Left renal pelvis (tissue), 4 donors: ENCODE measurements around the gene HEATR3. TPM values are rescaled to one million over a fixed set of nuclear protein-coding genes. Genes with fewer than 3 reads are reported as not detected.

Experiments used
- DNase-seq, 4 donors: peaks; one replicate each; pipeline ENCODE4 v3.0.0-alpha.2; 2013; ENCODE audit warnings: low read depth in 4 of 4, low spot score in 3 of 4
- polyA plus RNA-seq, 4 donors: library from polyadenylated mRNA; unstranded; fragments of 120-200 nt; gene quantifications; one replicate each; pipeline ENCODE4 v1.2.1, GENCODE V29; 2013; ENCODE audit not compliant: insufficient read length in 4 of 4

The HEATR3 gene
- polyA plus RNA-seq, 4 donors = 17.2 to 21.7 (median 19.1) TPM

- no peak for DNase-seq
Observed at GRCh38 chr16:50056226-50056625, 9.5 kb upstream of the HEATR3 start.

- DNase-seq = no peak
Observed at GRCh38 chr16:50058091-50058771, 7.5 kb upstream of the HEATR3 start.

GRCh38 chr16:50059111-50059510 lies 6.7 kb upstream of the HEATR3 start:
- no peak for DNase-seq

GRCh38 chr16:50059669-50060068 lies 6.1 kb upstream of the HEATR3 start:
- no peak for DNase-seq

GRCh38 chr16:50061326-50061725 lies 4.4 kb upstream of the HEATR3 start:
- DNase-seq = no peak

GRCh38 chr16:50065241-50065623 lies 538 bp upstream of the HEATR3 start:
- no peak for DNase-seq

GRCh38 chr16:50066482-50067289 lies 916 bp downstream of the HEATR3 start:
- no peak for DNase-seq

GRCh38 chr16:50067290-50067853 lies 1.6 kb downstream of the HEATR3 start:
- no peak for DNase-seq

- no peak for DNase-seq
Observed at GRCh38 chr16:50068550-50068949, 2.8 kb downstream of the HEATR3 start.

- no peak for DNase-seq
Observed at GRCh38 chr16:50069060-50069459, 3.3 kb downstream of the HEATR3 start.

- DNase-seq = no peak
Observed at GRCh38 chr16:50071075-50071671, 5.4 kb downstream of the HEATR3 start.

GRCh38 chr16:50072730-50073129 lies 7.0 kb downstream of the HEATR3 start:
- no peak for DNase-seq

- DNase-seq = no peak
Observed at GRCh38 chr16:50079397-50080140, 13.8 kb downstream of the HEATR3 start.

GRCh38 chr16:50081428-50082018 lies 15.8 kb downstream of the HEATR3 start:
- no peak for DNase-seq

- DNase-seq = no peak
Observed at GRCh38 chr16:50083996-50084395, 18.2 kb downstream of the HEATR3 start.

GRCh38 chr16:50086176-50086575 lies 20.4 kb downstream of the HEATR3 start:
- DNase-seq = no peak

GRCh38 chr16:50088302-50088701 lies 22.5 kb downstream of the HEATR3 start:
- no peak for DNase-seq

GRCh38 chr16:50092891-50093290 lies 27.1 kb downstream of the HEATR3 start:
- DNase-seq = no peak

GRCh38 chr16:50093607-50094539 lies 28.1 kb downstream of the HEATR3 start:
- DNase-seq = no peak
